GM15510 (cell line): Measurements from ENCODE around the gene PMP22.

Source experiments
- POLR2A ChIP-seq: IDR thresholded peaks from 3 replicates; pipeline ENCODE4 v1.6.1; 2011; ENCODE audit warnings: borderline replicate concordance; ENCODE audit not compliant: insufficient read length; ENCODE audit errors: extremely low read depth

PMP22 gene

GRCh38 chr17:15287538-15288267 is 22.6 kb upstream of the PMP22 start:
- TF ChIP-seq POLR2A = no peak

- TF ChIP-seq POLR2A = no peak
Measured at GRCh38 chr17:15285466-15285865, 20.3 kb upstream of the PMP22 start.

- TF ChIP-seq POLR2A = no peak
Measured at GRCh38 chr17:15284537-15284936, 19.4 kb upstream of the PMP22 start.

DNA sequence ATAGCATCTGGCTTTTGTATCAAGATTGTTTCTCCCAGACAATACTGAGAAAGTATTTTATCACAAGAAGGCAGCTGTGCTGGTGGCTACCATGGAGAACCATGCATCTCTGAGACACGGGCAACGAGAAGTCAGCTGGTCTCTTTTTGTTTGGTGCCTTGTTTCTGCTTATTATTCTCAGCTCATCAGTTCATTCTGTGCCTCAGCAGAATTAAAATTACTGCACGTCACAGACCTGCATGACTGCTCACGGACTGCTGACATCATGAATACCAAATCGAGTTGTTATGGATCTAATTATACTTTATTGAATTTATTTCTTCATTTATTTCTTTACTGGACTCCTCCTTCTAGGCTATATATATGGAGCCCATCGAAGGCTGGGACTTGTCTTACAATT is 19.0 kb upstream of the PMP22 start:
- no peak for TF ChIP-seq POLR2A

DNA sequence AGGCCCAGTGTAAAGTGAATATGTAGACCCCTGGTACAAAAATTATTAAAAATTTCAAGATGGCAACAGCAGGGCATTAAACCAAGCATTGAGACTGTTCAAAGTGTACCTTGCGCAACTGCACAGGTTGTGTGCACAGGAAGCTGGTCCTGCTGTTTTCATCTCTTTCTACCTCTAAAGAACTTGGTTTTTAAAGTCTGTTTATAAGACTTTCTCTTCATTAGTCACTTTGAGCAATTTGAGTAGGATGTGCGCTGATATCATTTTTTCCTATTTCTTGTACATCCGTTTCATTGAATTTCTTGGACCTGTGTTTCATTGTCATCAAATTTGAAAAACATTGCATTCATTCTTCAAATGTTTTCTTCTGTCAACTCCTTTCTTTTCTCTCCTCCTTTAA is 16.8 kb upstream of the PMP22 start:
- TF ChIP-seq POLR2A = no peak

- TF ChIP-seq POLR2A = no peak
Measured at GRCh38 chr17:15278924-15279477, 13.9 kb upstream of the PMP22 start.

DNA sequence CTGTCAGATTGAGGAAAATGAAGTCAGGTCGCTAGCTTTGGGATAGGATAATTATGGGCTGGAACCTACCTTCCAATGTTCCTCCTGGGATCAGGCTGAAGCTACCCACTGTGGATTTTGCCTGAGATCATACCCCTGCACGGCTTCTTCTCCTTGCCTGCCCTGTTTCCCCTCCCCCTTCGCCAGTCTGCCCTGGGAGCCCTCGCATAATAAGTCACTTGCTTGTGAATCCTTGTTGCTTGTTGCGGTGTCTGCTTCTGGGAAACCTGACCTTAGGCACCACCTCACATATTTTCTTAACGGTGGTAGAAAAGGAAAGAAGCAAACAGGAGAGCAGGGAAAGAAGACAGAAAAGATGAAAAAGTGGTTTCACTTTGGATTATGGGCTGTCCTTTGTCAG is 13.3 kb upstream of the PMP22 start:
- no peak for TF ChIP-seq POLR2A

- TF ChIP-seq POLR2A = no peak
Measured at GRCh38 chr17:15274017-15274416, 8.9 kb upstream of the PMP22 start.

- TF ChIP-seq POLR2A = no peak
Measured at GRCh38 chr17:15273141-15273793, 8.1 kb upstream of the PMP22 start.

GRCh38 chr17:15271741-15272140 is 6.6 kb upstream of the PMP22 start:
- TF ChIP-seq POLR2A = no peak

GRCh38 chr17:15270628-15271381 is 5.7 kb upstream of the PMP22 start:
- no peak for TF ChIP-seq POLR2A

- no peak for TF ChIP-seq POLR2A
Measured at GRCh38 chr17:15269780-15270089, 4.6 kb upstream of the PMP22 start.

DNA sequence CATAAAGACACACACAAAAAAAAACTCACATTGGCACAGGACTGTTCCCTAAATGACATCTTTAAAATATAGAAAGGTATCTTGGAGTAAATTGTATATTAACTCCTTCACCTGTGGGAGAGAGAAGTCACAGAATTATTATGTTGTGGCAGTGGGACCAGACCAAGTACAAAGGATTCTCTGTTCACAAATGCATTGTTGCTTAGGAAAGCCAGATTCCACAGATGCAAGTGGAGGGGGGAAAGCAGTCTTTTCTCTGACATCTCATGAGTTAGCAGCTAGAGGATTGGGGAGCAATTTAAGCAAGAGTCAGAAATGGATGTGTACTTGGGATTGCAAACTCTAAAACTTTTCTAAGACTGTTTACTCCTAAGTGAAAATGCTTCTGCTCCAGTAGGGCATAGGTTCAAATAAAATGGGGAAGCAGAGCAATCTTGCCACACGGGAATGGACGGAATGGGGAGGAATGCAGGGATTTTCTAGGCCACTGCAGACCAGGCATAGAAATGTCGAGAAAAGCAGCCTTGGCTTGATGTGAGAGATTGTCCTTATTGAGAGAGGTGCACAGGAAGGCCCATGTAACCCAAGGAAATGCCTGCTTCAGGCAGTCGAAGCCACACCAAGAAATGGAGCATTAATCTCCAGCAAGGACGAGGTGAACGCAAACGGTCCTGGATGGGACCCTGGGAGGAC is 4.1 kb upstream of the PMP22 start:
- TF ChIP-seq POLR2A = no peak

DNA sequence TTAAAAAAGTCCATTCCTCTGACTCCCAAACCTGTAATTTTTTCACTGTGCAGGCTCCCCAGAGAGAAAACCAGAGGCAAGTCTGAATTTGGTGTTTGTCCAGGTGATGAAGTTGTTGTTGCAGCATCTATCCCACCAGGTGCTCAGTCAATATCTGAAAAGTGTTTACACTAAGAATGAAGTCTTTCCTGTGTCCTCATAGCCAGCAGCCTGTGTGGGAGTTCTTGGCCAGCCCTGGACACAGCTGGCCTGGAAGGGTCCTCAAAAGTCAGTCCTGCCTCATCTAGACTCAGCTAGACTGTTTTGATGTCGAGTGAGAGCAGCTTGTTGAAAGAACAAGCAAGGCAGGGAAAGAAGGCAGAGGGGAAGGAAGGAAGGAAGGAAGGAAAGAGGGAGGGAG is 3.3 kb upstream of the PMP22 start:
- TF ChIP-seq POLR2A = no peak

DNA sequence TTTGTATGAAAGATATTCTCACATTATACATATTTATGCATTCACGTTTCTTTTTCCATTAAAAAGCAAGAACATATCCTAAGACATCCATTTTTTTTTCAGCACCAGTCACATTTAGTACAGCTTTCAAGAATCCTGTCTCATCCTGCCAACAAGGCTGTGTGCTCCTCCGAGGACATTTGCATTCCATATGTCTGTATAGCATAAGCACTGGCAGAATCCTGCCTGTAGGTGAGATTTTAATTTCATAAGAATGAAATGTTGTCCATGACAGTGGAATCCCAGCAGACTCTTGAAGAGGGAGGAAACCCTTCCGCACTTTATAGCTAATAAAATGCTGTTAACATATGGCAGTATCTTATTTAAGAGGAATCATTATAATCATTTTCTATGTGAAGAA is 2.9 kb upstream of the PMP22 start:
- no peak for TF ChIP-seq POLR2A
